Osteocyte (in vitro differentiated cells): ENCODE data around the gene ESRP2. TPM values are rescaled to one million over a fixed set of nuclear protein-coding genes. Genes with fewer than 3 reads are reported as not detected.

Experiments
- DNase-seq: peaks from one replicate; pipeline ENCODE4 v3.0.0; 2021; ENCODE audit warnings: mixed read lengths; ENCODE audit not compliant: unreplicated experiment; ENCODE audit errors: extremely low spot score
- H3K27ac Mint-ChIP-seq: one replicate; pipeline ENCODE4 v1.8.0; 2021; ENCODE audit warnings: mild to moderate bottlenecking, mixed read lengths; ENCODE audit not compliant: unreplicated experiment
- H3K27me3 Mint-ChIP-seq: one replicate; pipeline ENCODE4 v1.8.0; 2021; ENCODE audit warnings: mixed read lengths; ENCODE audit not compliant: unreplicated experiment
- H3K36me3 Mint-ChIP-seq: one replicate; pipeline ENCODE4 v1.8.0; 2021; ENCODE audit warnings: mixed read lengths; ENCODE audit not compliant: unreplicated experiment
- H3K4me1 Mint-ChIP-seq: one replicate; pipeline ENCODE4 v1.8.0; 2021; ENCODE audit warnings: mixed read lengths; ENCODE audit not compliant: unreplicated experiment
- H3K4me3 Mint-ChIP-seq: one replicate; pipeline ENCODE4 v1.8.0; 2021; ENCODE audit warnings: mild to moderate bottlenecking, moderate library complexity, mixed read lengths; ENCODE audit not compliant: unreplicated experiment
- H3K9me3 Mint-ChIP-seq: one replicate; pipeline ENCODE4 v1.8.0; 2021; ENCODE audit warnings: mixed read lengths; ENCODE audit not compliant: unreplicated experiment
- total RNA-seq: library from RNA; stranded (reverse); gene quantifications from 2 replicates; pipeline ENCODE4 v1.2.1, GENCODE V29; 2021
- TF ChIP-seq, protein P1 (sequence below): fragments of 200-600 bp; sonication (generic); IDR thresholded peaks from 2 replicates; pipeline ENCODE4 v1.5.0; 2021; ENCODE audit warnings: antibody characterized with exemption, mild to moderate bottlenecking, moderate library complexity

The ESRP2 gene
- total RNA-seq, 1 donor from 2014 or later, result 0.24 TPM

- no peaks in the 10 kb centered on the region for H3K27me3 Mint-ChIP-seq
- H3K27ac Mint-ChIP-seq, result no peak overlapping the region
- peaks cover 5% of the 10 kb centered on the region for H3K4me1 Mint-ChIP-seq
- H3K36me3 Mint-ChIP-seq, result peaks cover 11% of the 10 kb centered on the region
- H3K9me3 Mint-ChIP-seq, result no peaks in the 10 kb centered on the region
- TF ChIP-seq, protein P1, sequence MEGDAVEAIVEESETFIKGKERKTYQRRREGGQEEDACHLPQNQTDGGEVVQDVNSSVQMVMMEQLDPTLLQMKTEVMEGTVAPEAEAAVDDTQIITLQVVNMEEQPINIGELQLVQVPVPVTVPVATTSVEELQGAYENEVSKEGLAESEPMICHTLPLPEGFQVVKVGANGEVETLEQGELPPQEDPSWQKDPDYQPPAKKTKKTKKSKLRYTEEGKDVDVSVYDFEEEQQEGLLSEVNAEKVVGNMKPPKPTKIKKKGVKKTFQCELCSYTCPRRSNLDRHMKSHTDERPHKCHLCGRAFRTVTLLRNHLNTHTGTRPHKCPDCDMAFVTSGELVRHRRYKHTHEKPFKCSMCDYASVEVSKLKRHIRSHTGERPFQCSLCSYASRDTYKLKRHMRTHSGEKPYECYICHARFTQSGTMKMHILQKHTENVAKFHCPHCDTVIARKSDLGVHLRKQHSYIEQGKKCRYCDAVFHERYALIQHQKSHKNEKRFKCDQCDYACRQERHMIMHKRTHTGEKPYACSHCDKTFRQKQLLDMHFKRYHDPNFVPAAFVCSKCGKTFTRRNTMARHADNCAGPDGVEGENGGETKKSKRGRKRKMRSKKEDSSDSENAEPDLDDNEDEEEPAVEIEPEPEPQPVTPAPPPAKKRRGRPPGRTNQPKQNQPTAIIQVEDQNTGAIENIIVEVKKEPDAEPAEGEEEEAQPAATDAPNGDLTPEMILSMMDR, result no peak
- H3K4me3 Mint-ChIP-seq, result no peak overlapping the region
- no peak for DNase-seq
These were observed 38.5 kb upstream of the ESRP2 start for GRCh38 chr16:68274441-68274840.

- peaks cover 8% of the 10 kb centered on the region for H3K4me1 Mint-ChIP-seq
- H3K36me3 Mint-ChIP-seq, result peaks cover 7% of the 10 kb centered on the region
- no peak for DNase-seq
- H3K4me3 Mint-ChIP-seq, result no peak overlapping the region
- H3K9me3 Mint-ChIP-seq, result no peaks in the 10 kb centered on the region
- H3K27ac Mint-ChIP-seq, result no peak overlapping the region
- no peaks in the 10 kb centered on the region for H3K27me3 Mint-ChIP-seq
- TF ChIP-seq, protein P1, result no peak
These were observed 38.0 kb upstream of the ESRP2 start for GRCh38 chr16:68273896-68274295.

DNA sequence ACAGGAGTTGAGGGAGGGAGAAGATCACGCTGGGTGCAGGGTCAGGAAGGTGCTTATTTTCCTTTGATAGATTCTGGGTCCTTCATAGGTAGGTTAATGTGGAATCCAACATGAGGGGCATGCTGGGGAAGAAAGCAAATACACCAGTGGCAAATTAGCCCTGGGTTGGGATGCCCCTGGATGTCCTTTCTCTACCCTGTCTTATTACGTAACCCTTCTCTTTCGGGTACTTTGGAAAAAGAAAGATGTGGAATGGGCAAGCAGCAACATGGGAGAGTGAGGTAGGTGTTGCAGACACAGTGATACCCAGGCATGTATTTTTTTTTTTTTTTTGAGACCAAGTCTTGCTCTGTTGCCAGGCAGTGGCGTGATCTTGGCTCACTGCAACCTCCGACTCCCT is 37.5 kb upstream of the ESRP2 start:
- TF ChIP-seq, protein P1, result no peak
- Mint-ChIP-seq H3K36me3 (peaks cover 7% of the 10 kb centered on the region), H3K27me3 (no peaks in the 10 kb centered on the region), H3K4me3 (no peak overlapping the region), H3K27ac (no peak overlapping the region), H3K4me1 (peaks cover 9% of the 10 kb centered on the region), H3K9me3 (no peaks in the 10 kb centered on the region)
- no peak for DNase-seq

DNA sequence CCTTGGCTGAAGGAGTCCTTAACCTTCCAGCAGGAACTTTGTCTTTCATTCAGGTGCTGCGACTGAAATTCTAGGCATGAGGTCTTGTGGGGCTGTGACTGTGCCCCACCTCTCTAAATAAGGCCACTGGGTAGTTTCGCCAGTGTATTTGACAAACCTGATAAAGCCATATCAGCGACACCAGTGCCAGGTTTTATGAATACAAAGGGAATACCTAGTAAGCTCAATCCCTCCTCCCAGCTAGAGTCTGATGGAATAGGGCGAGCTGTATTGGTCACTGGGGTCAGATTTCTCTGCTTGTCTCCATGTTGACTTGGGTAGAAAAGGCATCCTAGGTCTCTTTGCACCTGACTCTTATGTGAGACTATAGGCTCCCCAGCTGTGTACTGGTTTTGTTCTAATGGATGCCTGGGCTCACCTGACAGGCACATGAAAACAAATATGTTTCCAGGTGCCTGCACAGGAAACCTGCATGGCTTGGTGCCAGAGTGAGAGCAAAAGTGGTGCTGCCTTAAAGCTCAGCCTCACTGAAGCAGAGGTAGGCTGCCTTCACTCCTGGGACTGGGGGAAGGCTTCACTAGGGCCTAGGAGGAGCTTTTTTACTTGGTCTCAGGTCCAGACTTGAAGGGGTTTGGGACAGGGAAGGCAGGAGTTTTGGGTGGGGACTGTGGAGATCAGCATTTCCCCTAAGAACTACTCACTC is 36.7 kb upstream of the ESRP2 start:
- Mint-ChIP-seq H3K4me3 (no peak overlapping the region), H3K4me1 (peaks cover 12% of the 10 kb centered on the region), H3K36me3 (peaks cover 5% of the 10 kb centered on the region), H3K9me3 (no peaks in the 10 kb centered on the region), H3K27ac (no peak overlapping the region), H3K27me3 (no peaks in the 10 kb centered on the region)
- TF ChIP-seq, protein P1, result no peak
- no peak for DNase-seq

DNA sequence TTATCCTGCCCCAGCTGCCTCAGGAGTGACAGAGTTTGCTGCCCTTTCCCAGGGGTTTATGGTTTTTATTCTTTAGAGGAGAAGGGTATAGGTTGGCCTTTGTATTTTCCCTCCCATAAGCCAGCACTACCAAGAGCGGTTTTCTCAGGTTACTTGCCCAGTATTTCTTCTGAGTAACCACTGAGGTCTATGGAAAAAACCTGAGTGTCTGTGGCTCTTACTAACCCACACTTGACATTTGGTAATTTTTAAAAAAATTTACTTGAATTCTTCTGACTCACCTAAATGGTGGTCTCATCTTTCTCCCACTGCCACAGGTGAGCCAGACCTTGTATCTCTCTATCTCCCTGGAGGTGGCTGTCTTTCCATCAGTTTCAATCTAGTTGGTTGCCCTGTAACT is 34.4 kb upstream of the ESRP2 start:
- no peak for DNase-seq
- H3K27ac Mint-ChIP-seq, result no peak overlapping the region
- H3K27me3 Mint-ChIP-seq, result no peaks in the 10 kb centered on the region
- no peaks in the 10 kb centered on the region for H3K9me3 Mint-ChIP-seq
- peaks cover 24% of the 10 kb centered on the region for H3K4me1 Mint-ChIP-seq
- peaks cover 6% of the 10 kb centered on the region for H3K36me3 Mint-ChIP-seq
- H3K4me3 Mint-ChIP-seq, result no peak overlapping the region
- TF ChIP-seq, protein P1, result no peak
